Stimulated activated CD8-positive, alpha-beta memory T cell treated with anti-CD3 and anti-CD28 coated beads, Interleukin-15, amount 100 ng/mL, for 1 hour (primary cell): Measurements from ENCODE around the gene PARD3.

Experiments used
- DNase-seq: peaks from one replicate; pipeline ENCODE4 v3.0.0-alpha.2; 2020; ENCODE audit warnings: low read depth

The PARD3 gene

DNA sequence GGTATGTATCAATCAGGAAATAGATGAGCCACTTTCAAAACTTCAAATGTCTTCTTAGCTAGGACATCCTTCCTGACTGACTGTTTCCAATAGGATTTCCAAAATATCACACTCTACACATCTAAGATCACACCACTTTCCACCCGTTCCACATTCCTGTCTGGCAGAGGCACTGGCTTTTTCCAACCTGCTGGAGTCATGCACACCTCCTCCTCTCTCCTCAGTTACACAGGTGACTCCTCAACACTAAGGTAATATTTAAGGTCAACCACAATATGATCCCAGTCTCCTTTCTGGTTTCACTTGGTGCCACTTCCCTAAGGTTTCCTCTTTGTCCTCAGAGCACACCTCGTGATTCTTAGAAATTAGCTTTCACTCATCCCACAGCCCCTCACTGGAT, 196.5 kb downstream of the PARD3 start:
- no peak for DNase-seq

DNA sequence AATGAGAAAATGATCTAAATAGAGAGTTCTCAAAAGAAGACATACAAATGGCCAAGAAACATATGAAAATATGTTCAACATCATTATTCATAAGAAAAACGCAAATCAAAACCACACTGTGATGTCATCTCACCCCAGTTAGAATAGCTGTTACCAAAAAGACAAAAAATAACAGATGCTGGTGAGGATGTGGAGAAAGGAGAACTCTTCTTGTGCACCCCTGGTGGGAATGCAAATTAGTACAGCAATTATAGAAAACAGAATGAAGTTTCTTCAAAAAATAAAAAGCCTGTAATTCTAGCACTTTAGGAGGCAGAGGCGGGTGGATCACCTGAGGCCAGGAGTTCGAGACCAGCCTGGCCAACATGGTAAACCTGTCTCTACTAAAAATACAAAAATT, 199.3 kb downstream of the PARD3 start:
- no peak for DNase-seq

GRCh38 chr10:34613491-34613890, 201.6 kb downstream of the PARD3 start:
- DNase-seq, result no peak

DNA sequence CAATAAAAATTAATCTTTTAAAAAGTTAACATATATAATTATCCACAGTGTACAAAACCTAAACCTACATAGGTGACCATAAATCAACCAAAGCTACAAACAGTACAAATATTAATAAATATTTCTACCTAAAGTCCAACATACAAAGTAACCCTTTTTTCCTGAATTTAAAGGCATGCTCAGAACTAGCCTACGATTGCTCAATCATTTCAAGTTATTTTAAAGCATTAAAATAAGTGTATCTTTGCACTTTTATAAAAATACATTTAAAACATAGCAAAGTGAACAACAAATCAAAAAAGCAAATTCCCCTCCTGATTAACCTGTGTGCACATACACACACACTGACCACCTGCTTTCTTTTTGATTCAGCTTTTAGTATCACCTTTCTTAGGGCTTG, 202.2 kb downstream of the PARD3 start:
- no peak for DNase-seq

DNA sequence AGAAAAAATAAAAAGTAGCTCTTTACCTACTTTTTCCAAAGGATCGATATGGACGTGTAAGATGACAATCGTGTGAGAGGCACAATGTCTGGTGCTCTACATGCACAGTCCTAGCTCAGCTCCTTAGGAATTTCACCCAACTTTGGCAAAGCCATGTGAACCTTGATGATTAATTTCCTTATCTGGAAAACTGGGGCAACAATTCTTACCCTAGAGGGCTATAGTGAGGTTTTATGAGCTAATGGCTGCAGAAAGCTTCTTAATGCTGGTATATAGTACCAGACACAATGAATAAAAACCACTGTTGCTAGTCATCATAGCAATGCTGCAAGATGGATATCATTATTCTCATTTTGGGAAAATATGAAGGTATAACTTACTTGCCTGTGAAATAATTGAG, 202.7 kb downstream of the PARD3 start:
- no peak for DNase-seq

GRCh38 chr10:34609287-34609940, 205.7 kb downstream of the PARD3 start:
- DNase-seq, result no peak

GRCh38 chr10:34607894-34608293, 207.2 kb downstream of the PARD3 start:
- DNase-seq, result no peak

DNA sequence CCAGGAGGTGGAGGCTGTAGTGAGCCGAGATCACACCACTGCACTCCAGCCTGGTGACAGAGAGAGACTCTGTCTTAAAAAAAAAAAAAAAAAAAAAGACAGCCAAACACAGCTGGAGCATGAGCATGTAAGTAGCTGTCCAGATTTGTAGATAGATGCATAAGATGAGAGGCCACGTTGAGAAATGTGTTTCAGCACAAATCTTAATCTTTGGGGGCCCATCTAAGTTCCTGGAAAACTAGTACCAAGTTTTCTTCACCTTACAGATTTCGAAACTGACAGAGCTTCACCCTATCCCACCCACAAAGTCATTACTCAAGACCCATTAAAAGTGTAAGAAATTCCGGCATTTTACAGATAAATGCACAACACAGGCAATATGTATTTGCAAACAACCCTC, 208.2 kb downstream of the PARD3 start:
- DNase-seq, result no peak

DNA sequence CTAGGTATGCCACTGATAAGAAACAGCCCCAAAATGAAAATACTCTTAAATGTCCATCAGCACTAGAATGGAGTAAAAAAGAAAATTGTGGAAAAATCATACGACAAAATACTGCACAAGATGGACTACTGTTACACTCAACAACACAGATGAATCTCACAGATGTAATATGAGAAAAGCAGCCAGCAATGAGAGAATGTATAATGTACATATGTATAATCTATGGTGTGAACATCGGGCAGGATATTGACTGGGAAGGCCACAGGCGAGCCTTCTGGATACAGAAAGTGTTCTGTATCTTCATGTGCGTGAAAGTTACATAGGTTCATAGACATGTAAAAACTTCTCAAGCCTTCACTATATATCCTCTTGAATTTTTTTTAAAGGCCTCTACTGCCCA, 212.6 kb downstream of the PARD3 start:
- no peak for DNase-seq

DNA sequence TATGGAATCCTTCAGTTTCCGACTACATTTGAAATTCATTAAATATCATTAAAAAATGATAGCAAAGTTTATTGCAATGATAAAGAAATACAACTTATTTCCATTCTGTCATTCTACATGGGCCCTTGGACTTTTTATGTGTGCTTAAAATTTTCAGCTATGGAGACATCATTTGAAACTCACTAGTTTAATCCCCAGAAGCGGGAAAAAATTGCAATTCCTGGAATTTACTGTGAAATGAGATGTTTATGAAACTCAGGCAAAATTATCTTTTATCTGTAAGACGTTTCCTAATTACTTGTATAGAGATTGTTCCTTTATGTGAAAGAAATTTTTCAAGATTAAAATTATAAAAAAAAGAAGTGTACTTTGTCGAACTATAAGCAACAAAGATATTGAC, 213.4 kb downstream of the PARD3 start:
- DNase-seq, result no peak

GRCh38 chr10:34599026-34599795, 215.9 kb downstream of the PARD3 start:
- DNase-seq, result no peak

- no peak for DNase-seq
These were observed 218.7 kb downstream of the PARD3 start for GRCh38 chr10:34596351-34596750.

DNA sequence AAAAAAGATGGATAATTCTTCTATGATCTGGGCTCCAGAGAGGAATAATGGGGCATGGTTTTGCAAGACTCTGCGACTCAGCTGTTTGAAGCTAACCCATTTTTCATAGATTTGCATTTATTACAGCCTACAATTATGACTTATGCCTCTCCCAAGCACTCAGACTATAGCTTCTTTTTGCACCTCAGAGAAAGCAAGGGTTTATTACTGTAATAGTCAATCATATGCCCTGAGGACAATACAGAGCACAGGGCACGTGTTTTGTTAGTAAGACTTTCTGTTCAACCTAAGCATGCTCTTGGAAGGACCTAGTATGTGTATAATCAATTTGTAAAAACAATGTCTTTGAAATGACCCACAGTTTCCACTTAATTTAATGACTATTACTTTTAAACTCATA, 221.2 kb downstream of the PARD3 start:
- no peak for DNase-seq

DNA sequence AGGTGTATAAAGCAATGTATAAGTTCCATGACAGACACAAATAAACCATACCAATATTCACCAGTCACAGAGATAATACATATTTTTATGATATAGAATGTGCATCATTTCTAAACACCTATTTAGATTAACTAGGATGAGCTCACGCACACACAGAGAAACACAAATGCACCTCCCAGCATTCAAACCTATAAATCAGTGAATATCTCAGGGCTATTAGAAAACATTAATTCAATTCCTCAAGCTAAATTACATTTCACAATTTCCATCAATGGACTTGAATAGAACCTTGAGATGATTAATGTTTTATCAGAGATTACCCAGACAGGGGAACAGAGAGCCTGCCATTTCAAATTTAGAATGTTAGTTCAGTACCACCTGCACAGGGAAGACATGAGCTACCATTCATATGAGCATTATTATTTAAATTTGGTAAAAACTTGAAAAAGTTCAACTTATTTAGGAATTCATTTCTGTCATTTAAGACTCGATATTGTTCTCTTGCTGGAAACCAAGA, 221.7 kb downstream of the PARD3 start:
- DNase-seq, result no peak

DNA sequence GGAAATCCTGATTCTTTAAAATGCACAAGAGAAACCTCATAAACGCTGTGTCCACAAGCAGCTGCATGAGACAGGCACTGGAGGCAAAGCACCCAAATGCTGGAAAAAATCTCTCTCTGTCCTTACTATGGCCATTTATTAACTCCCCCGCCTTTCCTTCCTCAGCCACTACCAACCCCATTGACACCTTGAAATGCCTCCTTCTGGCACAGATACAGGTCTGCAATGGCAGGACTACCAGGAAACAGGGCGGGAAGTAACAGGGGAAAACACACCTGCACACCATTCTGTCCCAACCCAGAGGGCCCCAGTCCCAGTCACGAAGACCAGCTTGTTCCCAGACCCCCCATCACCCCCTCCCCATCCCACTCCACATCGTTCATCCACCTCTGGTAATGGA, 224.3 kb downstream of the PARD3 start:
- no peak for DNase-seq

GRCh38 chr10:34589275-34589674, 225.8 kb downstream of the PARD3 start:
- no peak for DNase-seq

DNA sequence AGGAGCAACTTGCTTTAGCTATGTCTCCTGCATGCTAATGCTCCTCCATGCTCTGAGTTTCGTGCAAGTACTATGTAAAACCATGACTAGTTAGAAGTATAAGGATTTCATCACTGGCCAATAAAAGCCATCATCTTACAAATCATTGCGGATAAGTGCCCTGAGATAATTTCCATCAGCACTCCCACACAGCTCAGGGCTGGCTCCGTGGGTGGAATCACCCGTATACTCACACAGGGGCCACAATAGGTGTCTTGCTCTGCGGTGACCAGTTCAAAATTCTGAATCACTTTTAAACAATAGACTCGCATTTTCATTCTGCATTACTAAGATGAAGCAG, 227.4 kb downstream of the PARD3 start:
- DNase-seq, result no peak

DNA sequence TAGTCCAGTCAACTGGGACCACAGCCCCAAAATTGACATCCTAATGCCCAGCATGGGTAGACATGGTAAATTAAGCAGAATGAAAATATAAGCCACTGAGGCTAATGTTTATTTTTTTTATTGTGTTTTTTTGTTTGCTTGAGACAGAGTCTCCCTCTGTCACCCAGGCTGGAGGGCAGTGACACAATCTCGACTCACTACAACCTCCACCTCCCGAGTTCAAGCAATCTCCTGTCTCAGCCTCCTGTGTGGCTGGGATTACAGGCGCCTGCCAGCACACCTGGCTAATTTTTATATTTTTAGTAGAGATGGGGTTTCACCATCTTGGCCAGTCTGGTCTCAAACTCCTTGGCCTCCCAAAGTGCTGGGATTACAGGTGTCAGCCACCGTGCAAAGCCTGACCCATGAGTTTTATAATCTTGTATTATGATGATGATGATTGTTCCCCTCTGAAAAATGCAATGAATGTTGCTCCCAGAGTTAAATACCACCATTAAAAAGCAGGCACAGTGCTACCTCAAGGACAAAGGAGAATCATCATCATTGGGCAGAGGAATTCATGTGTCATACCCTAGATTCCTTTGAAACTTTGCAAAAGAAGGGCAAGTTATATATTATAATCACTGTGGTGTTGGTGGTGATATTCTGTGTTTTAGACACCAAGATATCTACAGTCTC, 228.0 kb downstream of the PARD3 start:
- DNase-seq, result no peak

DNA sequence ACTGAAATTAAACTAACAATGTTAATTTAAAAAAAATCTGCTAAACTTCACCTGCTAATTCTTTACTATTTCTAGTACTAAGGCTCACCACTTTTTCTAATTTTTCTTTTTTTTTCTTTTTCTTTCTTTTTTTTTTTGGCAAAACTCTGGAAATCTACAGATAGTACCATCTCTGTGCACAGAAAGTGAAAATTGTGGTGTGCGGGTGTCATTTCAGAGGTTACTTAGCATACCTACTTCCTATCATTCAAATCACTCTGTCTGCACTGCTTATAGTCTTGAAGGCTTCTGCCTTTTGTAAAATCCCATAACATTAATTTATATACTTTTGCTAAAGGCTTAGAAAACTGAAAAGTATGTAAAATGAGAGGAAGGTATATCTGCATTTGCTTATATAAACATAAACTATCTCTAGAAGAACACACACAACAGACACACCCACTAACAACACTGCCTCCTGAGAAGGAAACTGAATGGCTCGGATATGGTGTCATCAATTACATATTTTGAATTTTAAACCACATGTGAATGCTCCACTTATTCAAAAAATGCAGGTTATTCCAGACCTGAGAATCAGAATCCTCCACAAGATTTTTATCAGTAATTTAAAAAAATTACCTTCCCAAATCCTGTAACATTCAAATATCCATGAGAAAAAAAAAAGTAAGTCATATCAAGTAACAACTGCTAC, 229.5 kb downstream of the PARD3 start:
- DNase-seq, result no peak

- no peak for DNase-seq
These were observed 230.9 kb downstream of the PARD3 start for GRCh38 chr10:34584164-34584563.

- no peak for DNase-seq
These were observed 233.1 kb downstream of the PARD3 start for GRCh38 chr10:34581801-34582532.

DNA sequence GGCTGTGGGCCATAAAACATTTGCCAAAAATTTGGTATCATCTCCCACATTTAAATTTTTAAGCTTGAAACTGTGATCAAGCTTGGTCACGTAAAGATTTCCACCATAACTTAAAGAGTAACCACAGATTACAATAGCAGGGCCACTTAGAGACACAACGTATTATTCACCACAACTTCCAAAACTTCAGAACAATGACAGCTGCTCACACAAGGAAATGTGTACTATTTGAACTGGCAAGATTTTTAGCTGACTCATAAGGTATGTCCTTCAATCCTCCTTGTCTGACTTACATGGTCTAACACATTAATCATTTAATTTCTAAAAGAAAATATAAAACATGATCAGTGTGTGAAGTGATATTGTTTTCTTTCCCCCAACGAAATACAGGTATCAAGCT, 234.5 kb downstream of the PARD3 start:
- no peak for DNase-seq
